H1 (cell line): ENCODE measurements around the gene CDK5.

Source experiments
- CEBPB ChIP-seq: IDR thresholded peaks from 2 replicates; pipeline ENCODE4 v1.6.1; 2012; ENCODE audit warnings: low read depth, low read length
- GTF2F1 ChIP-seq: IDR thresholded peaks from 2 replicates; pipeline ENCODE4 v1.6.1; 2012; ENCODE audit warnings: low read depth, low read length, improper control_type of control experiment, borderline replicate concordance
- SAP30 ChIP-seq: fragments of 300-600 bp; sonication (generic); IDR thresholded peaks from 2 replicates; pipeline ENCODE4 v1.7.1; 2012; ENCODE audit warnings: low read length, moderate library complexity, mild to moderate bottlenecking, inconsistent platforms; ENCODE audit not compliant: insufficient read depth, insufficient replicate concordance
- YY1 ChIP-seq: IDR thresholded peaks from 2 replicates; pipeline ENCODE4 v1.6.1; 2011; ENCODE audit warnings: low read depth, mild to moderate bottlenecking, low read length
- TF ChIP-seq, protein P1 (sequence below), 3 experiments: IDR thresholded peaks; 1 replicate in 2 of 3; 2 replicates in 1 of 3; pipeline versions ENCODE4 v1.5.1 to v1.6.1; 2011; ENCODE audit warnings: low read length in 3 of 3, mild to moderate bottlenecking in 3 of 3, inconsistent platforms in 2 of 3, low read depth in 1 of 3, moderate library complexity in 1 of 3; ENCODE audit not compliant: insufficient read depth in 1 of 3; ENCODE audit errors: control extremely low read depth in 1 of 3

DNA sequence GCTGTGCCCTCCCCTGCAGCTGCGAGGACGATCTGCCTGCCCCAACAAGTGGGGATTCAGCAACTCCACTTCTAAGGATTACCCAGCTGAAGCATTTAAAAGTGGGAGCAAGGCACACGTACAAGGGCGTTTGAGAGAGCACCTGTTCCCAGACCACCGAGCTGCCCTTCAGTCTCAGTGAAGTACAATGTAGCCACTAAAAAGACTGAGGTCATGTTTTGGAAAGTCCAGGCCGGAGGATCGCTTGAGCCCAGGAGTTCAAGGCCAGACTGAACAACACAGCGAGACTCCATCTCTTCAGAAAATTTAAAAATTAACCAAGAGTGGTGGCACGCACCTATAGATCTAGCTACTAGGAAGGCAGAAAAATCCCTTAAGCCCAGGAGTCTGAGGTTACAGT, 52.1 kb downstream of the CDK5 start:
- TF ChIP-seq, protein P1, sequence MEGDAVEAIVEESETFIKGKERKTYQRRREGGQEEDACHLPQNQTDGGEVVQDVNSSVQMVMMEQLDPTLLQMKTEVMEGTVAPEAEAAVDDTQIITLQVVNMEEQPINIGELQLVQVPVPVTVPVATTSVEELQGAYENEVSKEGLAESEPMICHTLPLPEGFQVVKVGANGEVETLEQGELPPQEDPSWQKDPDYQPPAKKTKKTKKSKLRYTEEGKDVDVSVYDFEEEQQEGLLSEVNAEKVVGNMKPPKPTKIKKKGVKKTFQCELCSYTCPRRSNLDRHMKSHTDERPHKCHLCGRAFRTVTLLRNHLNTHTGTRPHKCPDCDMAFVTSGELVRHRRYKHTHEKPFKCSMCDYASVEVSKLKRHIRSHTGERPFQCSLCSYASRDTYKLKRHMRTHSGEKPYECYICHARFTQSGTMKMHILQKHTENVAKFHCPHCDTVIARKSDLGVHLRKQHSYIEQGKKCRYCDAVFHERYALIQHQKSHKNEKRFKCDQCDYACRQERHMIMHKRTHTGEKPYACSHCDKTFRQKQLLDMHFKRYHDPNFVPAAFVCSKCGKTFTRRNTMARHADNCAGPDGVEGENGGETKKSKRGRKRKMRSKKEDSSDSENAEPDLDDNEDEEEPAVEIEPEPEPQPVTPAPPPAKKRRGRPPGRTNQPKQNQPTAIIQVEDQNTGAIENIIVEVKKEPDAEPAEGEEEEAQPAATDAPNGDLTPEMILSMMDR (IDR thresholded peaks at IDR 0.05; ENCODE audit: control extremely low read depth in 1 of 3, insufficient read depth in 1 of 3, low read depth in 1 of 3, low read length in 3 of 3): no peak
- TF ChIP-seq YY1: no peak
- TF ChIP-seq CEBPB: no peak
- TF ChIP-seq GTF2F1: no peak
- no peak for TF ChIP-seq SAP30
